Stomach (tissue), 9 donors: ENCODE measurements around the gene SCCPDH. TPM values are rescaled to one million over a fixed set of nuclear protein-coding genes. Genes with fewer than 3 reads are reported as not detected.
A peak's percentile ranks its signal among the peaks of the same experiment; 100 is the strongest.

Source experiments
- DNase-seq, 2 donors: peaks; one replicate each; pipeline versions ENCODE4 v3.0.0 to v3.0.0-alpha.2; 2013 to 2019
- H3K27ac ChIP-seq, 5 donors: fragments of 200-600 bp in 4 of 5; sonication (generic) in 4 of 5; one replicate each; pipeline ENCODE4 v1.5.1; 2013 to 2019; ENCODE audit warnings: mild to moderate bottlenecking in 1 of 5, moderate library complexity in 1 of 5
- H3K27me3 ChIP-seq, 3 donors: fragments of 200-600 bp; sonication (generic); one replicate each; pipeline ENCODE4 v1.5.1; 2017 to 2019; ENCODE audit warnings: mixed run types in 1 of 3
- H3K36me3 ChIP-seq, 4 donors: fragments of 200-600 bp; sonication (generic); 1 replicate in 3 of 4; 2 replicates in 1 of 4; pipeline ENCODE4 v1.5.1; 2016 to 2019
- H3K4me1 ChIP-seq, 4 donors: fragments of 200-600 bp; sonication (generic); one replicate each; pipeline ENCODE4 v1.5.1; 2016 to 2019
- H3K4me3 ChIP-seq, 4 donors: fragments of 200-600 bp; sonication (generic) in 3 of 4; one replicate each; pipeline ENCODE4 v1.5.1; 2016 to 2019; ENCODE audit warnings: mild to moderate bottlenecking in 1 of 4
- H3K9me3 ChIP-seq, 4 donors: fragments of 200-600 bp; sonication (generic); one replicate each; pipeline ENCODE4 v1.5.1; 2016 to 2019
- EP300 ChIP-seq: sonication (generic); formaldehyde crosslinking; IDR thresholded peaks from one replicate; pipeline ENCODE4 v1.6.1; 2017; ENCODE audit warnings: antibody characterized with exemption
- POLR2A ChIP-seq, 4 donors: fragments of 450-650 bp; IDR thresholded peaks; one replicate each; pipeline ENCODE4 v1.6.1; 2016; ENCODE audit warnings: antibody characterized with exemption in 4 of 4, control low read depth in 2 of 4, mild to moderate bottlenecking in 1 of 4, moderate library complexity in 1 of 4
- POLR2AphosphoS5 ChIP-seq, 3 donors: sonication (generic); formaldehyde crosslinking; IDR thresholded peaks; one replicate each; pipeline ENCODE4 v1.6.1; 2016; ENCODE audit warnings: antibody characterized with exemption in 3 of 3
- WGBS, 5 donors: extraction: QIAGEN DNeasy Blood & Tissue Kit in 3 of 5; methylation state at CpG; one replicate each; pipeline versions ENCODE4 v1.1.5 to v1.1.7; 2013 to 2018; 5-methylcytosine and 5-hydroxymethylcytosine counted together
- intact Hi-C: fragments of 100-400 bp; cut with DNase I; formaldehyde crosslinking; loops from one replicate; pipeline ENCODE4 v1.15.1; 2023; ENCODE audit warnings: low total_unique reads
- polyA plus RNA-seq, 3 donors: library from polyadenylated mRNA; stranded (reverse); fragments of 200-250 nt; gene quantifications; one replicate each; pipeline ENCODE4 v1.2.3, GENCODE V29; 2013
- total RNA-seq, 5 donors: library from RNA; depleted of rRNA; stranded (reverse); fragments of >200 nt; gene quantifications; one replicate each; pipeline versions ENCODE4 v1.1.0 to v1.2.3, GENCODE V29; 2014 to 2016
- TF ChIP-seq, protein P1 (sequence below), 7 experiments: fragments of 450-650 bp in 4 of 7; fragments of 200-600 bp in 3 of 7; sonication (generic) in 3 of 7; IDR thresholded peaks; one replicate each; pipeline ENCODE4 v1.5.1; 2016 to 2019; ENCODE audit warnings: antibody characterized with exemption in 7 of 7, control low read depth in 2 of 7, mild to moderate bottlenecking in 1 of 7
- donor health status: healthy with polysubstance abuse.
- donor health status: Bipolar disorder and iron deficiency.
- donor health status: healthy.

SCCPDH gene
- total and polyA plus RNA-seq, 8 donors = 13.4 to 66.3 (median 20.7) TPM

DNA sequence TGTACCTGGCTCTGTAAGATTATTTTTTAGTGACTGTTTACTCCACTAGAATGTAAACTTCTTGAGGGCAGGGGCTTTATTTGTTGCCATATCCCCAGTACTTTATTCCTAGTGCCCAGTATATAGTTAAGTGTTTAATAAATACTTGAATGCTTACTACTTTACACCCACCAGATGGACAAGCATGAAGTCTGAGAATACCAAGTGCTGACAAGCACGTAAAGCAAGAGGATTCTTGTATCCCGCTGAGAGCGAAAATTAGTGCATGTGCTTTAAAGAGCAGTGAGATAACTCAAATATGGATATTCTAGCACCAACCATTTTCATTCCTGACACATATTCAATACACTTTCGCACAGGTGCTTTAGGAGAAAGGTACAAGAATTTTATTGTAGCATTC lies 1.5 kb upstream of the SCCPDH start:
- Histone ChIP-seq H3K4me3 (no peak overlapping the region), H3K36me3 (peaks cover 0 to 12% (median 9%) of the 10 kb centered on the region in 4 donors), H3K9me3 (no peaks in the 10 kb centered on the region), H3K4me1 (peaks cover 11 to 30% (median 25%) of the 10 kb centered on the region in 4 donors), H3K27me3 (no peaks in the 10 kb centered on the region), H3K27ac (no peak overlapping the region)
- WGBS, 5 donors = 70 to 99% (median 97%) methylated on average over 4 of the region's 4 CpGs
- TF ChIP-seq EP300 (no peak), POLR2AphosphoS5 (IDR thresholded peaks at IDR 0.05) (no peak), POLR2A (IDR thresholded peaks at IDR 0.05) (no peak)
- TF ChIP-seq, protein P1, sequence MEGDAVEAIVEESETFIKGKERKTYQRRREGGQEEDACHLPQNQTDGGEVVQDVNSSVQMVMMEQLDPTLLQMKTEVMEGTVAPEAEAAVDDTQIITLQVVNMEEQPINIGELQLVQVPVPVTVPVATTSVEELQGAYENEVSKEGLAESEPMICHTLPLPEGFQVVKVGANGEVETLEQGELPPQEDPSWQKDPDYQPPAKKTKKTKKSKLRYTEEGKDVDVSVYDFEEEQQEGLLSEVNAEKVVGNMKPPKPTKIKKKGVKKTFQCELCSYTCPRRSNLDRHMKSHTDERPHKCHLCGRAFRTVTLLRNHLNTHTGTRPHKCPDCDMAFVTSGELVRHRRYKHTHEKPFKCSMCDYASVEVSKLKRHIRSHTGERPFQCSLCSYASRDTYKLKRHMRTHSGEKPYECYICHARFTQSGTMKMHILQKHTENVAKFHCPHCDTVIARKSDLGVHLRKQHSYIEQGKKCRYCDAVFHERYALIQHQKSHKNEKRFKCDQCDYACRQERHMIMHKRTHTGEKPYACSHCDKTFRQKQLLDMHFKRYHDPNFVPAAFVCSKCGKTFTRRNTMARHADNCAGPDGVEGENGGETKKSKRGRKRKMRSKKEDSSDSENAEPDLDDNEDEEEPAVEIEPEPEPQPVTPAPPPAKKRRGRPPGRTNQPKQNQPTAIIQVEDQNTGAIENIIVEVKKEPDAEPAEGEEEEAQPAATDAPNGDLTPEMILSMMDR (IDR thresholded peaks at IDR 0.05) = no peak
- DNase-seq = no peak
- intact Hi-C loops = no loop called here

- H3K27ac ChIP-seq = peak overlapping the region; percentile 84 to 95 (median 86)
- H3K4me1 ChIP-seq = peaks cover 11 to 30% (median 25%) of the 10 kb centered on the region in 4 donors
- 0 to 2% (median 1%) methylated on average over 13 of the region's 13 CpGs for WGBS, 5 donors
- peaks cover 0 to 32% (median 29%) of the 10 kb centered on the region in 4 donors for H3K36me3 ChIP-seq
- DNase-seq = no peak
- peaks cover 0 to 6% (median 3%) of the 10 kb centered on the region in 4 donors for H3K9me3 ChIP-seq
- intact Hi-C loops = no loop called here
- no peaks in the 10 kb centered on the region for H3K27me3 ChIP-seq
- TF ChIP-seq POLR2A (IDR thresholded peaks at IDR 0.05) (no peak), EP300 (no peak), POLR2AphosphoS5 (IDR thresholded peaks at IDR 0.05) (no peak)
- TF ChIP-seq, protein P1 (IDR thresholded peaks at IDR 0.05) = no peak
- peak overlapping the region; percentile 74 to 92 (median 88) for H3K4me3 ChIP-seq
Measured at GRCh38 chr1:246724731-246725095, 504 bp downstream of the SCCPDH start.

- H3K4me1 ChIP-seq = peaks cover 11 to 30% (median 25%) of the 10 kb centered on the region in 4 donors
- no peaks in the 10 kb centered on the region for H3K27me3 ChIP-seq
- TF ChIP-seq POLR2AphosphoS5 (IDR thresholded peaks at IDR 0.05) (no peak), POLR2A (IDR thresholded peaks at IDR 0.05) (no peak), EP300 (no peak)
- TF ChIP-seq, protein P1 (IDR thresholded peaks at IDR 0.05) = no peak
- WGBS, 5 donors = 26 to 41% (median 33%) methylated on average over 9 of the region's 9 CpGs
- DNase-seq = no peak
- peak overlapping the region in 4 of 5 donors; percentile 84 to 91 (median 86) for H3K27ac ChIP-seq
- peaks cover 0 to 6% (median 3%) of the 10 kb centered on the region in 4 donors for H3K9me3 ChIP-seq
- peaks cover 0 to 37% (median 34%) of the 10 kb centered on the region in 4 donors for H3K36me3 ChIP-seq
- peak overlapping the region; percentile 74 to 92 (median 88) for H3K4me3 ChIP-seq
- intact Hi-C loops = no loop called here
Measured at GRCh38 chr1:246725191-246725590, 982 bp downstream of the SCCPDH start.

GRCh38 chr1:246726255-246726679 lies 2.1 kb downstream of the SCCPDH start:
- no peaks in the 10 kb centered on the region for H3K27me3 ChIP-seq
- no peak overlapping the region for H3K4me3 ChIP-seq
- H3K27ac ChIP-seq = peak overlapping the region in 3 of 5 donors; percentile 84 to 91 (median 86)
- 58 to 70% (median 63%) methylated on average over 4 of the region's 4 CpGs for WGBS, 5 donors
- intact Hi-C loops = no loop called here
- H3K36me3 ChIP-seq = peaks cover 7 to 48% (median 45%) of the 10 kb centered on the region in 4 donors
- H3K4me1 ChIP-seq = peaks cover 11 to 30% (median 25%) of the 10 kb centered on the region in 4 donors
- peak in 1 of 2 donors; percentile 6 for DNase-seq
- no peak for TF ChIP-seq POLR2AphosphoS5 (IDR thresholded peaks at IDR 0.05)
- no peak for TF ChIP-seq EP300
- TF ChIP-seq, protein P1 (IDR thresholded peaks at IDR 0.05) = no peak
- TF ChIP-seq POLR2A (IDR thresholded peaks at IDR 0.05) = no peak
- H3K9me3 ChIP-seq = peaks cover 0 to 6% (median 3%) of the 10 kb centered on the region in 4 donors
